GM18520 (cell line): ENCODE measurements around the gene TNS2.

Experiments used
- ATAC-seq: cut with Tn5 transposase; IDR thresholded peaks from one replicate; pipeline ENCODE4 v1.9.1; 2021; ENCODE audit not compliant: unreplicated experiment

The TNS2 gene

DNA sequence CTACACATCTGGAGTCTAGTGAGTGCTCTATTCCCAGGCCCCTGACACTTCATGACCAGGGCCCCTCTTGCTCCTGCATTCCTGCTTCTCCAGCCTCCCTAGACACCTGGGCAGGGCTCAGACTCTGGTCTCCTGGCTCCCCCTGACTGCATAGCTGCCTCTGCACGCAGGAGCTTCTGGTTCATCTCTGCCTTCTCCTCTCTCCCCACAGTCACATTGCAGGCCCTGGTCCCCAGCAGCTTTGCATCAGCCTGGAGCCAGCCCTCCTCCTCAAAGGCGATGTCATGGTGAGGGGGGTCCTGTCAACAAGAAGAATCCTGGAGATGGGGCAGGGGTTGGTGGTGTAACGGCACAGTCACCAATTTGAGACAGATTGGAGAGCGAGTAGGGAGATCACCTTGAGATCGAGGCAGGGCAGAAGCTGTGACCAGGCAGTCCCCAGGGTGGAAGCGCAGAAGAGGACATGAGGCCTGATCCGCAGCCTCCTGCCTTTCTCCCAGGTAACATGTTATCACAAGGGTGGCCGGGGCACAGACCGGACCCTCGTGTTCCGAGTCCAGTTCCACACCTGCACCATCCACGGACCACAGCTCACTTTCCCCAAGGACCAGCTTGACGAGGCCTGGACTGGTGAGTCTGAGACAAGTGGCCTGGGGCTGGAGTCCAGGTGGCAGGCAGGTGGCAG, 8.1 kb downstream of the TNS2 start:
- no peak for ATAC-seq

DNA sequence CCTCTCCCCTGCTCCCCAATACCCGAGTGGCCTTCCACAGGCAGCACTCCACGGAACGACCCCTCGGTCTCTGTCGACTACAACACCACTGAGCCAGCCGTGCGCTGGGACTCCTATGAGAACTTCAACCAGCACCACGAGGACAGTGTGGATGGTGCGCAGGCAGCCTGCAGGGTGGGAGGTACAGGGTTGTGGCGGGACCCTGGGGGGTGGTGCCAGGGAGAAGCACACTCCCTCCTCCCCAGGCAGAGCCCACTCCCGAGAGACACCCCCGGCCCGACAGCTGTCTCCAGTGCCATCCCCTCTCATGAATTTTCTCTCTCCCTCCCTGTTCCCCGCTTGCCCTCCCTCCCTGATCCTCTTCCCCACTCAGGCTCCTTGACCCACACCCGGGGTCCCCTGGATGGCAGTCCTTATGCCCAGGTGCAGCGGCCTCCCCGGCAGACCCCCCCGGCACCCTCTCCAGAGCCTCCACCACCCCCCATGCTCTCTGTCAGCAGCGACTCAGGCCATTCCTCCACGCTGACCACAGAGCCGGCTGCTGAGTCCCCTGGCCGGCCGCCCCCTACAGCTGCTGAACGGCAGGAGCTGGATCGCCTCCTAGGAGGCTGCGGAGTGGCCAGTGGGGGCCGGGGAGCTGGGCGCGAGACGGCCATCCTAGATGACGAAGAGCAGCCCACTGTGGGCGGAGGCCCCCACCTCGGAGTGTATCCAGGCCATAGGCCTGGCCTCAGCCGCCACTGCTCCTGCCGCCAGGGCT, 9.0 kb downstream of the TNS2 start:
- no peak for ATAC-seq

DNA sequence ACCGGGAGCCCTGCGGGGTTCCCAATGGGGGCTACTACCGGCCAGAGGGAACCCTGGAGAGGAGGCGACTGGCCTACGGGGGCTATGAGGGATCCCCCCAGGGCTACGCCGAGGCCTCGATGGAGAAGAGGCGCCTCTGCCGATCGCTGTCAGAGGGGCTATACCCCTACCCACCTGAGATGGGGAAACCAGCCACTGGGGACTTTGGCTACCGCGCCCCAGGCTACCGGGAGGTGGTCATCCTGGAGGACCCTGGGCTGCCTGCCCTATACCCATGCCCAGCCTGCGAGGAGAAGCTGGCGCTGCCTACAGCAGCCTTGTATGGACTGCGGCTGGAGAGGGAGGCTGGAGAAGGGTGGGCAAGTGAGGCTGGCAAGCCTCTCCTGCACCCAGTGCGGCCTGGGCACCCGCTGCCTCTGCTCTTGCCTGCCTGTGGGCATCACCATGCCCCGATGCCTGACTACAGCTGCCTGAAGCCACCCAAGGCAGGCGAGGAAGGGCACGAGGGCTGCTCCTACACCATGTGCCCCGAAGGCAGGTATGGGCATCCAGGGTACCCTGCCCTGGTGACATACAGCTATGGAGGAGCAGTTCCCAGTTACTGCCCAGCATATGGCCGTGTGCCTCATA, 9.7 kb downstream of the TNS2 start:
- no peak for ATAC-seq

DNA sequence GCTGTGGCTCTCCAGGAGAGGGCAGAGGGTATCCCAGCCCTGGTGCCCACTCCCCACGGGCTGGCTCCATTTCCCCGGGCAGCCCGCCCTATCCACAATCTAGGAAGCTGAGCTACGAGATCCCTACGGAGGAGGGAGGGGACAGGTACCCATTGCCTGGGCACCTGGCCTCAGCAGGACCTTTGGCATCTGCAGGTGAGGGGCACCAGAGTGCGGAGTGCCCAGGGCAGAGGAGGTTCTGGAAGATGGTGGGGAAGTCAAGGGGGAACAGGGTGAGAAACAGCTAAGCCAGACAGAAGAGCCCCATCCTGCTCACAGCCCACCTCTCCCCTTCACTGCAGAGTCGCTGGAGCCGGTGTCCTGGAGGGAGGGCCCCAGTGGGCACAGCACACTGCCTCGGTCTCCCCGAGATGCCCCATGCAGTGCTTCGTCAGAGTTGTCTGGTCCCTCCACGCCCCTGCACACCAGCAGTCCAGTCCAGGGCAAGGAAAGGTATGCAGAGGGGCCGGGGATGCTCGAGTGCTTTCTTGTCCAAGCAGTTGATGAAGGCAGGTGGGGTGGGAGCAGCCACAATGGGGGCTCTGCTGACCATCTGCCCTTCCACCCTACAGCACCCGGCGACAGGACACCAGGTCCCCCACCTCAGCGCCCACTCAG, 10.3 kb downstream of the TNS2 start:
- no peak for ATAC-seq

DNA sequence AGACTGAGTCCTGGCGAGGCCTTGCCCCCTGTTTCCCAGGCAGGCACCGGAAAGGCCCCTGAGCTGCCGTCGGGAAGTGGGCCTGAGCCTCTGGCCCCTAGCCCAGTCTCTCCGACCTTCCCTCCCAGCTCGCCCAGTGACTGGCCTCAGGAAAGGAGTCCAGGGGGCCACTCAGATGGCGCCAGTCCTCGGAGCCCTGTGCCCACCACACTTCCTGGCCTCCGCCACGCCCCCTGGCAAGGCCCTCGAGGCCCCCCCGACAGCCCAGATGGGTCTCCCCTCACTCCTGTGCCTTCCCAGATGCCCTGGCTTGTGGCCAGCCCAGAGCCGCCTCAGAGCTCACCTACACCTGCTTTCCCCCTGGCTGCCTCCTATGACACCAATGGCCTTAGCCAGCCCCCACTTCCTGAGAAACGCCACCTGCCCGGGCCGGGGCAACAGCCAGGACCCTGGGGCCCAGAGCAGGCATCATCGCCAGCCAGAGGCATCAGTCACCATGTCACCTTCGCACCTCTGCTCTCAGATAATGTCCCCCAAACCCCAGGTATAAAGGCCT, 10.9 kb downstream of the TNS2 start:
- ATAC-seq, result no peak

DNA sequence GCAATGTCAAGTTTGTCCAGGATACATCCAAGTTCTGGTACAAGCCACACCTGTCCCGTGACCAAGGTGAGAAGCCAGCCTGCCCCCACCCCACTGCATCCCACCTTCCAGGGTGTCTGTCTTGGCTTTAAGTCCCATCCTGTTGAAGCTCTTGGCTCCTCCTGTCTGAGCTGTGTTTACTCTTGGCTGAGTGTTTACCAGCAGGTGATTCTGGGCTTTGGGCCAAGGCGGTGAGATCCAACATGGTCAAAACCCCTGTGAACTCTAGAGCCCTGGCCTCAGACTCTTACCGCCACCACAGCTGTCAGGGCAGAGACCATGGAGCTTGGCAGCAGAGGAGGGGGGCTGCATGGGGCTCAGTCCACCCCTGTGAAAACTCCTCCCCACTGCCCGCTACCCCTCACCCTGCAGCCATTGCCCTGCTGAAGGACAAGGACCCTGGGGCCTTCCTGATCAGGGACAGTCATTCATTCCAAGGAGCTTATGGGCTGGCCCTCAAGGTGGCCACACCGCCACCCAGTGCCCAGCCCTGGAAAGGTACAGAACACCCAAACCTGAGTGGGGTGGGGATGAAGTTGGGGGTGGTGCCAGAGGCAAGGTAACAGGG, 11.6 kb downstream of the TNS2 start:
- ATAC-seq, result no peak

DNA sequence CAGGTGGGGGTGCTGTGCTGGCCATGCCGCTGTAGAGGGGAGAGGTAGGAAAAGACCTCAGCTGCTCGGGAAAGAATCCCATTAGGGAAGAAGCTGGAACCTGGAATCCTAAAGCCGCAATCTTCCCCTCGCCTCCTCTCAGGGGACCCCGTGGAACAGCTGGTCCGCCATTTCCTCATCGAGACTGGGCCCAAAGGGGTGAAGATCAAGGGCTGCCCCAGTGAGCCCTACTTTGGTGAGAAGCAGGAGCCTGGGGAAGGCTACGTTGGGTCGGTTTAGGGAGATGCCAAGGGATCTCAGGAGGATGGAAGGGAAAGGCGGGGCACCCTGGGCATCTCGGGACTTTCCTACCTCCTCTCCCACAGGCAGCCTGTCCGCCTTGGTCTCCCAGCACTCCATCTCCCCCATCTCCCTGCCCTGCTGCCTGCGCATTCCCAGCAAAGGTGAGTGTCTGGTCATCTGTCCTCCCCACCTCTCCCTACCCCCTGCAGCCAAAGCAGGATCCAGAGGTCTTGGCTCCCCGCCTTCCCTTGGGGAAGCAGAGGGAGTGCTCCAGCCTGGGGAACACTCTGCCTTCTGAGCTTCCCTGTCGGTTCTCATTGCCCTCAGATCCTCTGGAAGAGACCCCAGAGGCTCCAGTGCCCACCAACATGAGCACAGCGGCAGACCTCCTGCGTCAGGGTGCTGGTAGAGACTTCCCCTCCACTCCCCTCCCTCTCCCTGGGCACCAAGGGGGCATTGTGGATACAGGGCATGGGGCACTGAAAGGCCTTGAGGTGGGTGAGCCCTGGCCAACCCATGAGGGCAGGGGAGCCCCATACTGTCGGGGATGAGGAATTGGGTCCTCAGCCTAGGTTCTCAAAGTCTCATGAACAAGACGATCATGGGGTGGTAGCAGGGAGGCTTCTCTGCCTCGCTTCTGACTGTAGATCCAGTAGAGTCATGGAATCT, 12.4 kb downstream of the TNS2 start:
- no peak for ATAC-seq

DNA sequence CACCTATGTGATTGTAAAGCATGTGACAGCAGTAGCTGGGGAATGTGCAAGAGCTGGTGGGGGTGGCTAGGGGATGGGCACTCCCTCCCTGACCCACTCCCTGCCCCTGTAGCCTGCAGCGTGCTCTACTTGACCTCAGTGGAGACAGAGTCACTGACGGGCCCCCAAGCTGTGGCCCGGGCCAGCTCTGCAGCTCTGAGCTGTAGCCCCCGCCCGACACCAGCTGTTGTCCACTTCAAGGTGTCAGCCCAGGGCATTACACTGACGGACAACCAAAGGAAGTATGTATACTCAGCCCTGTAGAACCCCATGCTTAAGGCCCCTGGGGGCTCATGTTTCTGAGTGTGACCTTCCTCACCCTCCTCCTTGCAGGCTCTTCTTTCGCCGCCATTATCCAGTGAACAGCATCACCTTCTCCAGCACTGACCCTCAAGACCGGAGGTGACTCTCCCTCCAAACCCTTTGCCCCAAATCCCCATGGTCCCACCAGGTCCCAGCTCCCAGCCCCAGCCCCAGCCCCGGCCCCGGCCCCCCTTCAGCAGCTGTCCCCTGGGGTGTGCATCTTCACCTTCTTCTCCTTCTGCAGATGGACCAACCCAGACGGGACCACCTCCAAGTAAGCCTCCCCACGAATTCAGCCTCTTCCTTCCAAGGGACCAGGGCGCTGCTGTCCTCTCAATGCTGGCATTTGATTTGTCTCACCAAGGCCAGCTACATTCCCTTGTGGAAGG, 13.3 kb downstream of the TNS2 start:
- no peak for ATAC-seq

DNA sequence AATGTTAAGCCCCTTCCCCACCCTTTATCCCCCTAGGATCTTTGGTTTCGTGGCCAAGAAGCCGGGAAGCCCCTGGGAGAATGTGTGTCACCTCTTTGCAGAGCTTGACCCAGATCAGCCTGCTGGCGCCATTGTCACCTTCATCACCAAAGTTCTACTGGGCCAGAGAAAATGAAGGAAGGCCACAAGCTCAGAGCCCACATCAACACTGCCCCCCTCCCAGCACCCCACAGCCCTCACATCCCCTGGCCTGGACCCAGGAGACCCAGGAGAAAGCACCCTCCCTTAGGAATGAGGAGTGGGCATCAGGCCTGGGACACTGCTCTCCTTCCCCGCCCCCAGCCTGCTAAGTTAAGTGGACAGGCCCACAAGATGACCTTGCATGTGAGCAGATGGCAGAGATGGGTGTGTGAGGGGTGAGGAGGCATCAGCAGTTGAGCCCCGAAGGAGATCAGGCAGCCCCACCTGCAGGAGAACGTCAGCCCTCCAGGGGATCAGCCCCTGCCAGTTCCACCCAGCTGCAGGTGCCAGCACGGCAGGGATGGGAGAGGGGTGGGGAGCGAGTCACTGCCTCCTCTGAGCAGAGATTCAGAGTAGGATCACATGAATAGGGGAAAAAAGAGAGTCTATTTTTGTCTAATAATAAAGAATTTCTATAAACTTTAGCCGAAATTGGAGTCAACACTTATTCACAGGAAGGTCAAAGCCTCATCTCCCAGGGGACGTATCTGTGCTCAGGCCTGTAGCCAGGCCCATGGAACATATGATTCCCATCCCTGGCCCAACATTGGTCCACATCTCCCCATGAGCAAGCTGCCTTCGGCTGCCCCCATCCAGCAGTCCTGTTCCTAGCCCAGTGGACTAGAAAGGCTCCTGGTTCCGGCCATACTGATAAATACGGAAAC, 14.1 kb downstream of the TNS2 start:
- ATAC-seq, result no peak

DNA sequence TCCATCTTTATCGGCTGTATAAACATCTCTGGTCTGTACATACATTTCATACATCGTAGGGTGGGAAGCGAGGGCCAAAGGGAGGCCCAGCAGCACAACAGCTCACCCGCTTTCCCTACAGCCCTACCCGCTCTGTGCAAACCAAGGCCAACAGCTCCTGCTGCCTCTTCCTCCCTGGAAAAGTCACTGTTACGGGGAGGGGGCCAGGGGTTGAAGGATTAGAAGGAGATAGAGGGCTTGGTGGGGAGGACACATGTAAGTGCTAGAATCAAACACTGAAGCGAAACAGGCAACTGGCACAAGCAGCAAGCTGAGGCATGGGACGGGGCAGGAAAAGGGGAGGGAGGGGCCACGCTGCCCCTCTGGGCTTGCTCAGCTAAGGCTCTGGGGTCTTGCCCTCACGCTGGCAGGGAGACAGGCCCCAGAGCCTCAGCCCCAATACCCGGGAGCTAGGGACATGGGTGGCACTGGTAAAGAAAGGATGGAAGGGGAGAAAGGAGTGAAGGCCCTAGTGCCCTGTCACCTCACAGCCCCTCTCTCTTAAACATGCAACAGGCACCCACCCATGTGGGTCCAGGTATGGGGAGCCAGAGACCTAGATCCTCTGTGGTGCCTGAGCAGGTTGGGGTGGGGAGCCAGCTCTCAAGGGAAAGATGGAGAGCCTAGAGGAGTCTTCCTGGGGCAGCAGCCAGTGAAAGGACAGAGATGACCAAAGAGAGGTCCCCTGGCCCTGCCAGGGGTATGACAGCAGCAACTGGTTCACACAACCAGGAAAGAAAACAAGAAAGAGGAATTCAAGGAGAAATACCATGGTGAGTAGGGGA, 15.0 kb downstream of the TNS2 start:
- no peak for ATAC-seq

DNA sequence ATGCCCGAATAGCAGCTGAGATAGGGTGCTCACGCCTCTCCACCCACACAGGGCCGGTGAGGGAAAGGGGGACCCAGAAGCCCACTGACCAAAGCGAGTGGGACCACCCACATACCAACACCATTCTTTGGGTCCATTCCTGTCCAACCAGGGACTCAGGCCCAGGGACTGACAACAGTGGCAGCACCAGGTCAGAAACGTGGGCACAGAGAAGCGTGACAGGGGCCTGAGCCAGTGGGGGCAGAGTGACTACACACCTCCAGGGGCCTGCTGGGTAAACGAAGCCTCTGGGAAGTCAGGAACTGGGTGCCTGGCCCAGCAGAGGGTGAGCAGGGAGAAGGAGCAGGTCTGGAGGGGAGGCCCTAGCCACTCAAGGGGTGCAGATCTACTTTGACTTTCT, 15.6 kb downstream of the TNS2 start:
- ATAC-seq, result no peak

DNA sequence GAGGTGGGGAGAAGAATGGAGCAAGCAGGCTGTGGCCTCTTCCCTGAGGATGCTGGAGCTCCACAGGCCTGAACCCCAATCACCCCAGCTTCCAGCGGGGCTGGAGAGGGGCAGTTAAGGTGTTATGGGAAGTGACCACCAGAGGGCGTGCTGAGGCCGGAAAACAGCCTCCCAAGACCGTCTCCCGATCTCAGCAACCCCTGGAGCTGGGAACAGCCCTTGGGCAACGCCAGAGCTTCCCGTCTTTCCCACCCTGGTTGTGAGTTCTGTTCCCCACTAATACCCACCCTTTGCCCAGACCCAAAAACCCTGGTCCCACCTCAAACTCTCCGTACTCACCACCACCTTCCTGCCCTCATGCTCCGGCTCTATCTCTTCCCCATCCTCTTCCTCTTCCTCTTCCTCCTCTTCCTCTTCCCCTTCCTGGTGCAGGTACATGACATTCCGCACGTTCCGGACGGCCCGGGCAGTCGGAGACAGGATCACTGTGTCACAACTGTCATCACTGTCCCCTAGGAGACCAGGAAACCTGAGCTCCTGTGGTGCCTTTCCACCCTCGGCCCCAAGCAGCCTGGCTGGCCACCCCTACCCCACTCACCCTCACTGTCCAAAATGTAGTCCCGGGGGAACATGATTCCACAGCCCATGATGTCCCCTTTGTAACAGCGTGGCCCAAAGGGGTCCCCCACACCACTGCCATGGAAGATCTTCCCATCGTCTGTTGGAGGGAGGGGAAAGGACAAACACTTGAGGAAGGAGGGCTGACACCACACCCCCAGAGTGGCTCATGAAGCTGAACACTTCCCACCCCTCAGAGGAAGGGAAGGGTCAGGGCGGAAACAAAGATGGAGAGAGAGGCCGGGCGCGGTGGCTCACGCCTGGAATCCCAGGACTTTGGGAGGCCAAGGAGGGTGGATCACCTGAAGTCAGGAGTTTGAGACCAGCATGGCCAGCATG, 16.4 kb downstream of the TNS2 start:
- no peak for ATAC-seq

DNA sequence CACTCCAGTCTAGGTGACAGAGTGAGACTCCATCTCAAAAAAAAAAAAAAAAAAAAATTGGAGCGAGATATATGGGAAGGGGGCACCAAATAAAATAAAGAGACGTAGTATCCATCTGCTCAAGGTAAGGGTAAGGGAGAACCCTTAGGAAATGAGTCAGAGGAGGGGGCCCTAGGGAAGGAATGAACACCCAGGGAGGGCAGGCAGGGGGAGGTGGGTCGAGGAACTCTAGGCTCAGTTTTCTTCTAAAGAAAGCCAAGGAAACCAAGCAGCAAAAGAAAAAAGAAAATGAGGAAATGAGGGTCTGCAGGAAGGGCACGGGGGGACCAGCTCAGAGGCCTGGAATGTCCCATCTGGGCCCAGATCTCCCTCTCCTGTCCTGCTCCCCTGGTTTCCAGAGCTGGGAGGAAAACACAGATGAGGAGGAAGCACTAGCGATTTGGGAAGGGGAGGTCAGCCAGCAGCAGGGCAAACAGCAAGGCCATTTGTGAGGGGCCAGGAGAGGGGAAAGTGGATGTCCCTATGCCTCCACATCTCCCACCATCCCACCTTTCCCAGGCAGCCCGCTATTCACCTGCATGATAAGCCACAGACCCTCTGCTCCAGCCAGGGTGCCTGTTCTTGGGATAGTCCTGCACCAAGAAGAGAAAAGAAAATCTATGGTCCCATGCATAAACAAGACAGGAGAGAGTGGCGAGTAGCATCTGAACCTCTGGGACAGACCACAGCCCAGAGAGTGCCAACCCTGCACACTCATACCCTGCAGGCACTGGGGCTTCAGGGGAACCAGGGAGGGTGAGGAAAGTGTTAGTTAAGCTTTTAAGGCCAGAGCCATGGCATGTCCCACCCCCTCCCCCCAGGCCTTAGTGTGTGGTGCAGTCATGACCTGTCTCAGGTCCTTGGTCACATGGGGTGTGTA, 17.5 kb downstream of the TNS2 start:
- no peak for ATAC-seq

DNA sequence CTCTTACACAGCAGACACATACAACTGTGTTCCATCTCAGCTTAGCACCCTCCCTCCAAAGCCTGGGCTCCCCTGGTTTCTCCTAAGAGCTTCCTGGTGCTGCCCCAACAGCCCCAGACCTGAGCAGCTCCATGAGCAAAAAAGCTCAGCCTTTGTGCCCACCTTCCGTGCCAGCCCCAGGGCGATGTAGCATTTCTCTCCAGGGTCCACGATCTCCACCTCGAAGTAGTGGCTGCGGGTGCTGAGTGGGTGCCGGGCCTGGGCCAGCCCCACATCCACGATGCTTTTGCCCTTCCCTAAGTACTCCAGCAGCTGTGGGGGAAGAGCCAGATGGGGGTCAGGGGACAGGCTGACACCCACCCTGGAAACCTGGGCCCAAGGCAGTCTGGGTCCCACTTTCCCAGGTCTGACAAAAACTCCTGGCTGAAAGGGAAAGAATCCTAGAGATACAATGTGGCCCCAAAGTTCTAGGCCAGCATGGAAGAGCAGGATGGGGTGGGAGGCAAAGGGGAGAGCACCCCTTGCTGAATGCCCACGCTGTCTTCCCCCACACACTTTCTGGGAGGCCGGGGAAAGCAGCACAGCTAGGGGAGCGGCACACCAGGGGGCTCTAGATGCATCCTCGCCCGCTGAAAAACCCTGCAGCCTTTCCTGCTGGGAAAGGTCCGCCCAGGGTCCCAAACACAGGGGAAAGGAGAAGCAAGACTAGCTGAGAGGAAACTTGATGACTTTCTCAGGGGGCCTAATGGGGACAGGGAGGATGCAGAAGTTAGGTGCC, 18.3 kb downstream of the TNS2 start:
- no peak for ATAC-seq
